Activated CD4-positive, alpha-beta T cell treated with anti-CD3 and anti-CD28 coated beads for 1 hour (primary cell): ENCODE results near the gene MED9.

Experiments used
- DNase-seq: peaks from one replicate; pipeline ENCODE4 v3.0.0-alpha.2; 2020

MED9 gene

DNA sequence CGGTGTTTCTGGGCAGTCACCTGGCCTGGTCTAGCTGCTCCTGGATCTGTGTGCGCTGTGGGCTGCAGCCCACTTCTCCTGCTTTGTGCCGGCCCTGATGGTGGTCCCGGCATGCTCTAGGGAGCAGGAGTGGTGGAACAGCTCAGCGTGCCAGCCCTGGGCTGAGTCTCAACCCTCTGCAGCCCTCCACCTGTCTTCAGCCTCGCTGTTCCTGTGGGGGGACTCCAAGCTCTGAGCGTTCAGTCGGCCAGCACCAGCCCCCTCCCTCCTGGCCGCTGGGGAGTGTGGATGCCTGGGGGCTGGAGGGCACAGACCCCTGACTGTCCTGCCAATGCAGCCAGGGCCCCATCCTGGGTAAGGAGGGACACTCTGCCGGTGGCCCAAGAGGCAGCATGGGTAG lies 43.1 kb downstream of the MED9 start:
- DNase-seq: no peak

DNA sequence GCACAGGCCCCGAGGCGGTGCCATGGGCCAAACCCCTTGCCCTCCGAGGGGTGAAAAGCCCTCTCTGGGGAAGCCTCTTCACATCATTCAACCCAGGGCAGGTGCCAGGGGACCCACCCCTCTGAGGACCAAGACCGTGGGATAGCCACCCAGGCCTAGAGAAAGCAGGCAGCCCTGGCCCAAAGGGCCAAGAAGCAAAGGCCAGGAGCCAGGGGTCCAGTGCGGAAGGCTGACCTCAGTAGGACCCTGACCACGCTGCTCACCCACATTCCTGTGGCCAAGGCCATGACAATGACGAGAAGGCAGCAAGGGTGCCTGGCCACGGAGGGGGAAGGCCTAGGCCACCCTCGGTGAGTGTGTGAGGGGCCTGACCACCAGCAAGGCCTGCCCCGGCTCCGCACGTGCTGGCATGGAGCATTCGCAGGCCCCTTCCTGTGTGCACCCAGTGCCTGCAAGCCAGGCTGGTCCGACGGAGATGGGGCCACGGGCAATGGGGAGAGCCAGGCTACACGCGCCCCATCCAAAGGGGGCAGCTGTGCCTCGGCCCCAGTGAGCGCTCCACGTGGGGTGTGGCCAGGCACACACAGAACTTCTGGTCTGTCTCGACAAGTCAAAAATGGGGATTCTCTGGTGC lies 43.9 kb downstream of the MED9 start:
- DNase-seq: no peak

DNA sequence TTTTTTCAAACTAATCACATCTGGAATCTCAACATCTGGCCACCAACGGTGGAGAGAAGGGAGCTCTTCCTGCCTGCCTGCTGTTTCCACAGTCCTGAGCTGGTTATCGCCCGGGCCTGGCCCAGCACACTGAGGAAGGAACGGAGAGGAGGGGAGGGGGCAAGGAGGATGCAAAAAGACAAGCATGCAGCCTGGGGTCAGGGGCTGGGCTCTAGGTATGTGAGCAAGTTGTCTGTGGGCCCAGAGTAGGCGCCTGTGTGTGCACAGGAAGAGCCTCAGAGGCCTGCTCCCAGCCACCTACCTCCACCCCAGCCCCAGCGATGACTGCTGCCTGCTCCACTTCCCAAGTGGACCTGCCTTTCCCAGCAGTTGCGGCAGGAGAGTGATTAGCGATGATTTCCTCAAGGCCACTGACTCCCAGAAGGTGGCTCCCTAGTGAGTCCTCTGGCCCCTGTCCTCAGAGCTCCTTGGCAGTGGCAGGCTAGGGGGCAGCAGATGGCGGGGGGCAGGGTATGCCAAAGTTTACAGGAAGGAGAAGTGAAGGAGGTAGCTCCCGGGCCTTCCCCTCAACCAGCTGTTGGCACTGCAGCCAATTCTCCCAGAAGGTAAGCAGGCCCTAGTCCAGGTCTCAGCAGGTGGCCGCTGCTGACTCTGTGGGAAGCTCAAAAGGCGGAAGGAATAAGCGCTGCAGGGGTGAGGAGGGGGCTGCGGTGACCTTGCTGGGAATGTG lies 46.4 kb downstream of the MED9 start:
- DNase-seq: no peak

DNA sequence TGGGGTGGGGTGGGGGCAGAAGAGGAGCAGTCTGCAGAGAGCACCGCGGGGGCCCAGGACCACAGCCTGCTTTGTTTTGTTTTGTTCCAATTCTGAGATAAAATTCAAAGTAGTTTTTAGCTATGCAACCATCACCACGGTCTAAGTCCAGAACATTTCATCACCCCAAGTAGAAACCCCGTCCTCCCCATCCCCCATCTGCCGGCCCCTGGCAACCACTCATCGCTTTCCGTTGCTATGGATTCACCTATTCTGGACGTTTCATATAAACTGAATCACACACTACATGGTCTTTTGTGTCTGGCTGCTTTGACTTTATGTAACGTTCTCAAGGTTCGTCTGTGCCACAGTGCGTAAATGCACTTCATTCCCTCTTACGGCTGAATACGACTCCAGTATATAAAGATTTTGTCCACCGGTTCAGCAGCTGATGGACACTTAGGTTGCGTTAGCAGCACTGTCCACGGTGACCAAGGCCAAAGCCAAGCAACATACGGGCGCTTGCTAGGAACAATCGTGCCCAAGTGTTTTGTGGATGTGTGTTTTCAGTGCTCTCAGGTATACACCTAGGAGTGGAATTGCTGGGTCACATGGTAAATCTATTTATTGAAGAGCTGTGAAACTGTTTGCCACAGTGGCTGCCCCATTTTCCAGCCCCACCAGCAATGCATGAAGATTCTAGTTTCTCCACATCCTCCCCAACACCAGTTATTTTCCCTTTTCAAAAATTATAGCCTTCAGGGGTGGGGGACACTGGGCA lies 47.1 kb downstream of the MED9 start:
- DNase-seq: no peak

DNA sequence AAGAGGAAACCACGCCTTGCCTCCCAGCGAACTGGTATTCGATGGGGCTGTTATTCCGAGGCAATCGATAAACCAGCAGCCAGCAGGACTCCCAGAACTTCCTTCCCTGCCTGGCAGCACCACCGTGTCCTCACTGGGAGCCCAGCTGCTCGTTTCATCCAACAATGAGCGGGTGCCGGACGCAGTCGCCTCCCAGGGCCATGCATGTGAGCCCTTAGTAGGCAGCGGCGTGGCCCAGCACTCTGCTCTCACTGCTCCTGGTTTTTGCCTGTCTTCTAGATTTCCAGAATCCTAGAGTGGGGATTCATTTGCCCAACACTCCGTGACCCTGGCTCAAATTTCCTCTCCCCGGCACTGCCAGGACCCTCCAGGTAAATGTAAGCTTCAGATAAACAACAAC lies 48.5 kb downstream of the MED9 start:
- DNase-seq: no peak

DNA sequence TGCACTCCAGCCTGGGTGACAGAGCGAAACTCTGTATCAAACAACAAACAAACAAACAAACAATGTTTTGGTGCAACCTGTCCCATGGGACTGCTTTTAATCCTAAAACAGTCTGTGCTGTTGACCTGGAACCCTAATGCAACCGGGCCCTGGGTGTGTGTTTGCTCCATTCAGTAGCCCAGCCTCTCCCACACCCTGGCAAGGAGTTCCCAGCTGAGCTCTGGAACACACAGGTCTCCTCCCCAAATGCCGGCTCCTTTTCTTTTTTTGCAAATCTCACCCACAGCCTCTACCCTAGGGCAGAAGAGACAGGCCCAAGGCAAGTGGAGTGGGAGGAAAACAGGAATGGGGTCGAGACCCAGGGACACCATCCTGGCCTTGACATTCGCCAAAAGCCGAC lies 49.2 kb downstream of the MED9 start:
- DNase-seq: no peak

DNA sequence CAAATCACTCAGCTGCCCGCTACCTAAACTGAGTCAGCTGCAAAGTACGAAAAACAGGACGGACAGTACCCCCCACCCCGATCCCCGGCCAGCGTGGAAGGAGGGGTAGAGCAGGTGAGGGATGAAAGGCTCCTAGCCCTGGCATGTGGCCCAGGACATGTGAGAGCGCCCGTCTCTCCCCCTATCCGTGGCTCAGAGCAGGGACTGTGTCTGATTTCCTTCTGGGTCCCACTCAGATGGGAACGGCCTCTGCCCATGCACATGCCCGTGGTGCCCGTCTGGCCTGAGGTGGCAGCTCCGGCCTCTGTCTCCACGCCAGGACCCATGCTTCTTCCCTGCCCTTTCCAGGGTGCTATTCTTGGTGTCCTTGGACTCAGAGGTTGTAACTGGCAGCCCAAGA lies 49.6 kb downstream of the MED9 start:
- DNase-seq: no peak

DNA sequence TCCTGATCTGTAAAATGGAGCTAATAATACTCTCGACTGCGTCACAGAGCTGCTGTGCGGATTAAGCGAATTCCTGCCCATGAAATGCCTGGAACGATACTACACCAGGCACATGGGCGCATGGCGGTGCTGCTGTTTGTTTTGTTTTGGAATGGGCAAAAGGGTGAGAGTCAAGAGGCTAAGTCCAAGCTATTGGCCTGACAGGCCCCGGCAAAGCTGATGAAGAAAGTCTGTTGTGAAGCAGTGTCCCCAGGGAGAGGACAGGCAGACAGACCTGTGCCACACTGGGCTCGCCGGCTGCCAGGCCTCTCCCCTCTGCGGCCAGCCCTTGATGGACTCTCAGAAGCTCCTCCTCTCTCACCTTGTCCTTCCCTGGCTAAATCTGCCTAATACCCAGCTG lies 50.7 kb downstream of the MED9 start:
- DNase-seq: no peak

DNA sequence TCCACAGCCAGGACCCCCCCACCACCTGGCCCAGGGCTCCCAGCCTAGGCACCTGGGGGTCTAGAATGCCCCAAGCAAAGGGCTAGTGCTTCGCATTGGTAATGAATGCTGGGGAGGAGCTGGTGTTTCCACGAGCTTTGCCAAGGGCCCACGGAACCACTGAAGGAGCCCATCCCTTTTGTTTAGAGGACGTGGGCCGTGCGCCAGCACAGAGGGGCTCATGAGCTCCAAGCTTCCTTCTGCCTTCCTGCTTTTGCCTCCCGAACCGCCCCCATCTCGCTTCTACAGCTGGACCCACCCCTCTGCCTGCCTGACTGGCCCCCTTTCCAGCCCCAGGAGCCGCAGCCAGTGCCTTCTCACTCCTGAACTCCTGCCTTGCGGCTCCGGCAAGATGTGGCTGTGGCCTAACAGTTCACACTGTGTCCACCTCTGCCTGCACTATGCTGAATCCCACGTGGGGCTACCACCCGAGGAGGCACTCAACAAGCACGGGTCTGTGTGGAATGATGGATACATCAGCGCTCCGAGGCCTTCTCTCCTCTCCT lies 51.2 kb downstream of the MED9 start:
- no peak for DNase-seq

DNA sequence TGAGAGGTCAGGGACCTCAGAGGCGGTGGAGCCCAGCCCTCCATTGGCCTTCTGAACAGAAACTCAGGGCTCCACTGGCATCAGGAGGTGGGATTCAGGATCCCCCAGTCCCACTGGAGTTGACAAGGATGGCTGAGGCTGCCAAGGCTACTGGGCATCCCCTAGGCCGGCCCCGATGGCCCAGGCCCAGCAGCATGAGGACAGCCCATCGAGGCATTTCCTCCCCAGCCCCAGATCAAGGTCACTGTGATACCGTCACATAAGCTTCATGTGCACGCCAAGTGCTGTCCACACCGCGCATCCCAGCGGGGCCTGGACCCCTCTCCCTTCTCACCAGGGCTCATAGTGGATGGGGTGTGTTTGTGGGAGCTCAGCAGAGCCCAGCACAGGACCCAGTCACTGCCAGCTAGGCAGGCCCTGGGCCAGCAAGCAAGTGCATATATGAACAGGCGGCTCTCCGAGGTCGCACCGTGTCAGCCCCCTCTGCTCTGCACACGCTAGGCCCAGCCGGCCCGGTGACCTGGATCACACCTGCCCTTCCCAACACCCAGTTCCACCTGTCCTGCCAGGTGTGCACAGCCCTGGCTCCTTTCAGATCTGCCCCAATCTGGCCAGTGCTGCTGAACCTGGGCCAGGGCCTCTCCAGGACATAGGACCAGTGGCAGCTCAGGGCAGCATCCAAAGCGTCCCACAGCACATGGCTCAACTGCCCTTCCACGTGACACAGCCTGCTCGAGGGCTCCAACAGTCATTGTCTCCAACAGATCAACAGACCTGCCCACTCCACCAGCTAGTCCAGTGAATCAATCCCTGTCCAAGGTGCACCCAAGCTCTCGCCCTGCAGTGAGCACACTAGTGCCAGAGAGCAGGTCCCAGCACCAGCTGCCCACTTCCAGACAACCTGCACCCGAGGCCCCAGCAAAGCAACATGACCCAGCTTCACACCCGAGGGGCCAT lies 52.2 kb downstream of the MED9 start:
- no peak for DNase-seq

DNA sequence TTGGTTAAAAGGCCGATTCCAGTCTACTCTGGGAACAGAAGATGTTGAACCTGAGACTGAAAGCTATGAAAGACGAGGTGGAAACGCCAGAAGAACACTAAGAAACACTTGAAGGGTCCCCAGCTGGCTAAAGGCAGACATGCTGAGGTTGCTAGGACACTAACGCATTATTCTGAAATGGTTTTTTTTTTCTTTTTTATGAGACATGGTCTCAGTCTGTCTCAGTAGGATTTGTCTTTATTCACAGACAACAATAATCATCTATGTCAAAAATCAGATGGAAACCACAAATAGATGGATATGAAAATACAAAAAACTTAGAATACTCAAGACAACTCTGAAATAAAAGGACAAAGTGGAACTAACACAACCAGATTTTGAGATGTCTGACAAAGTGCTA lies 54.4 kb downstream of the MED9 start:
- DNase-seq: no peak

DNA sequence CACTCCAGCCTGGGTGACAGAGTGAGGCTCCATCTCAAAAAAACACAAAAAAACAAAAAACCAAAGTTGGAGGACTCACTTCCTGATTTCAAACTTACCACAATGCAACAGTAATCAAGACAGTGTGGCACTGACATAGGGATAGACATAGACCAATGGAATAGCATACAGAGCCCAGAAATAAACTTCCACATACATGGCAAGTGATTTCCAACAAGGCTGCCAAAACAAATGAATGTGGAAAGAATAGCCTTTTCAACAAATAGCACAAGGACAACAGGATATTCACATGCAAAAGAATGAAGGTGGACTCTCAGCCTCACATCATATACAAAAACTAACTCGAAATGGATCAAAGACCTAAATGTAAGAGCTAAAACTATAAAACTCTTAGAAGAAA lies 56.2 kb downstream of the MED9 start:
- no peak for DNase-seq

DNA sequence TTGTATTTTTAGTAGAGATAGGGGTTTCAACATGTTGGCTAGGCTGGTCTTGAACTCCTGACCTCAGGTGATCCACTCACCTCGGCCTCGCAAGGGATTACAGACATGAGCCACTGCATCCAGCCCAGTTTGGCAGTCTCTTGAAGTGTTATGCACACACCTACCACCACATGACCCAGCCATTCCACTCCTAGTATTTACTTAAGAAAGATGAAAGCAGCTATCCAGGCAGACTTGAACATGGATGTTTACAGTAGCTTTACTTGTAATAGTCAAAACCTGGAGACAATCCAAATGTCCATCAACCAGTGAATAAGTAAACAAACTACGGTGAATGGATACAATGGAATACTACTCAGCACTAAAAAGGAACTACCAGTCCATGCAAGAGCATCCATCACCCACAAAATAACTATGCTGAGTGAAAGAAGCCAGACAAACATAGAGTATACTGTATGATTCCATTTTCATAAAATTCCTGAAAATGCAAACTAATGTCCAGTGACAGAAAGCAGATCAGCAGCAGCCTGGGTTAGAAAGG lies 57.2 kb downstream of the MED9 start:
- DNase-seq: no peak

DNA sequence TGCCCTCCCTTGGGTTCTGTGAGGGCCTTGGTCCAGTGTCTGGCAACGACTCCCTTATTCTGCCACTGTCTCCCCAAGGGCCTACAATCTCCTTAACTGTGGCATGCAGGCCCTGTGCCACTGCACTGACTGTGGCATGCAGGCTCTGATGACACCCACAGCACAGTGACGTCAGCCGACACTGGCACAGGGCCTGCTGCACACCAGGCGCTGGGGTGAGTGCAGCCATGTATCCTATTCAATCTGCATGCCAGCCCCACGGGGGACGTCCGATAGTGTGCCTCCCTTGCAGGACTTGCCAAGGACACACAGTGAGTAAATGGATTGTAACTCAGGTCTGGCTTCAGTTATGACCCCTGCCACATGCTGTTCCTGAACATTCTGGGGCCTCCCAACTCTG lies 59.2 kb downstream of the MED9 start:
- no peak for DNase-seq

DNA sequence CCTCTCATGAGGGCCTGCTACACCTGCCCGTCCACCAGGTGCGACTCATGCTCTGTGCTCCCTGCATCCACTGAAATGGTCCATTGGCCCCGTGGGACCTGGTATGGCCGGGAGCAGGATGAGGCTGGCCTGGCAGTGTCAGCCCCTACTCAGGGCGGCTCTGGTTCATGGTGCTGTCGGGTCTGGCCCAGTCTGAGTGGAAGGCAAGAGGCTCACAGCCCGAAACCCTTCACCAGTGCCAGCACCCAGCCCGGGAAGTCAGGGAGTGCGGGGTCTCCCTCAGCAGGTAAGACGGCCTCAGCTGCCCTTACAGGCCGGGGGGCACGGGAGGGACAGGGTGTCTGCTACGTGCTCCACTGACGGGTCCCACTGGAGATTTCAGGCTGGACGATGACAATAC lies 59.9 kb downstream of the MED9 start:
- no peak for DNase-seq

DNA sequence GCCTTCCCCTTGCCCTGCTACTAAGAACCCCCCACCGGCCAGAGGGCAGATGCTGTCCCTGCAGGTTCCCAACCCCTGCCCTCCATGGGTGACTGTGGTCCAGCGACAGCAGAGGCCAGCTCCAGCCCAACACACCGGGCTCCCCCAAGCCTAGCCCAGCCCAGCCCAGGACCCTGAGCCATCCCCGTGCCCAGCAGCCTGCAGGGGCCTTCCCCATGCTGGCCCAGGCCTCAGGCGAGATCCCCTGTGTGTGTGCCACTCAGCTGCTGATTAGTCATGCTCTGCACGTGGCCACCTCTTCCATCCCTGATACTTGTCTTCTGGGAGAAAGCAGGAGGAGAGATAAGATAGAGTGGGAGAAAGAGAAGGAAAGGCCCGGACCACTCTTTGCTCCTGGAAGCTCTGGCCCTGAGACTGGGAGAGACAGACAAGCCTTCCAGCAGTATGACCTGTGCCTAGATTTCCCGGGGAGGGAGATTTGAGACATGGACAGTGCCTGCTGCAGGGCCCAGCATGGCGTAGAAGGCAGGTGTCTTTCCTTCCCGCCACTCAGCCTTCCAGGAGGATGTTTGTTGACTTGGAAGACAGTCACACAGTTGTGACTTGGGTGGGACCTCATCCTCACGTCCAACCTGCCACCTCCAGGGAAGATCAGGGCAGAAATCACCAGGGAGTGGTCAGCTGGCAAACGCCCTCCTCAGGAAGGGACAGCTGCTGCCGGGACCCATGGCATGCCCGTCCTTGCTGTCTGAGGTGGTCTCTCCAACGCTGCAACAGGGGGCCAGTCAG lies 60.7 kb downstream of the MED9 start:
- DNase-seq: no peak

DNA sequence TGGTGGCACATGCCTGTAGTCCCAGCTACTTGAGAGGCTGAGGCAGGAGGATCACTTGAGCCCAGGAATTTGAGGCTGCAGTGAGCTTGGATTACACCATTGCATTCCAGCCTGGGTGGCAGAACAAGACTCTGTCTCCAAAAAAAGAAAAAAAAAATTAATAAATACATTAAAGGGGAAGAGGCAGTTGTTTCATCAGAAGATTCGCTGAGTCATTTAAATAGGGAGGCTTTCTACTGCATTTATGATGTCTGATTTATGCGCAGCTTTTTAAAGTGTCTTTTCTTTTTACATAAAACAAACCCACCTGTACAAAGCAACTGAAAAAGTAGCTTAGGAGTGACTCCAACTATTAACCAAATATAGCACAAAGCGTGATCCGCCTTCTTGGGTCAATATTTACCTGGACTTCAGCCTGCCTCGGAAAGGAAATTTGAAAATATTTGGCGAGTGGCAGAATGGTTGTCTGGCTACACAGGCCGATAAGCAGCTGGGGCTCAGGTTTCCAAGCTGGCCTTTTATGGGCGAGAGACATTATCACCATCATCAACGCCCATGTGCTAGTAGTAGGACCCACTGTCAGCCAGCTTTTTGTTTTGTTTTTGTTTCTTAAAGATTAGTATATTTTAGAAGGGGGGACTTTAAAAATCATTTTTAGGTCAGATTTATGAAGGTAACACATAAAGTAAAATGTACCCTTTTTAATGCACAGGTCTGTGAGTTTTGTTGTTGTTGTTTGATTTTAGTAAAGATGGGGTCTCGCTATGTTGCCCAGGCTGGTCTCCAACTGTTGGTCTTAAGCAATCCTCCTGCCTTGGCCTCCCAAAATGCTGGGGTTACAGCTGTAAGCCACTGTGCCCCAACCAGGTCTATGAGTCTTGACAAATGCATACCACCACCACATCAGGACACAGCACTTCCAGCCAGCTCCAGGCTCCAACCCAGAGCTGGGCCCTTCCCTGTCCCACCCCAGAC lies 61.9 kb downstream of the MED9 start:
- no peak for DNase-seq

DNA sequence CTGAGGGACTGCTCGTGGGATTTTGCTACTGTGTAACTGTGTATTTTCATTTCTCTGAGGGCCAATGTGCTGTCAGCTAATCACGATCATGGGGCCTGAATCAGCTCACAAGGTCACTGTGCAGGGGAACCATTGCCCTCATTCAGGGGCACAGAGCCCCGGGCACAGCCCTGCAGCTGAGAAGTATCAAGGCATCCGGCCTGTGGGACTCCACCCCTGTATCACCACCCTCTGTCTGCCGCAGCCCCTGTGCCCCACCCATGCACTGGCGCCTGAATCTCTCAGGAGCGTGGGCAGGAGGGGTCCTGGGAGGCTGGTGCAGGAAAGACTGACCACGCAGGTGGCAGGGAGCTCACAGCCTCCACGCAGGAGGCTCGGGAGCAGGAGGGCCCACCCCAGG lies 62.8 kb downstream of the MED9 start:
- DNase-seq: no peak

DNA sequence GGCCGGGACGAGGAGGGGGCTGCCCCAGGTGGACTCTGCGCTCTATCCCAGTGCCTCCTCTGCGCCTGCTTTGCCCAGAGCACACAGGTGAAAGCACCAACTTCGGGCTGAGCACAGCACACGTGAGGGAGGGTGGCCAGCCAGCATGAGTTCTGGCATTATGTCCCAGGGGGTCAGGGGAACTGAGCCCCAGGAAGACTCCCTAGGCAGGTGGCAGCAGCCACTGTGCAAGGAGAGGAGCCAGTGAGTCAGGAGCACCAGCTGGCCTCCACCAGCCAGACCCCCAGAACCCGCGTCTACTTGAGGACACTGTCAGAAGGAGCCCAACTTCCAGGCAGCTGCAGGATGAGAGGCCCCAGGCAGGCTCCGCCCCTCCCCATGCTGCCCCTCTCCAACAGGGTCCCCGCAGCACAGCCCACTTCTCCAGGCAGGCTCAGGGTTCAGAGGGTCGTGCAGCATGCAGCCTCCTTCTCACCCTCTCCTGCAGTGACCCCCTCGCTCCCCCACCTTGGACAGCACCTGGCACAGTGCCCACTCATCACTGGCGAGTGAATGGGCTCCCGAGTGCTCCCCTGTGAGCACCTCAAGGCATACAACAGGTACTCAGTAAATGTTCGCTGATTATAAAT lies 63.6 kb downstream of the MED9 start:
- DNase-seq: no peak
